Measurements from ENCODE around the gene TMEM168.

The TMEM168 gene

DNA sequence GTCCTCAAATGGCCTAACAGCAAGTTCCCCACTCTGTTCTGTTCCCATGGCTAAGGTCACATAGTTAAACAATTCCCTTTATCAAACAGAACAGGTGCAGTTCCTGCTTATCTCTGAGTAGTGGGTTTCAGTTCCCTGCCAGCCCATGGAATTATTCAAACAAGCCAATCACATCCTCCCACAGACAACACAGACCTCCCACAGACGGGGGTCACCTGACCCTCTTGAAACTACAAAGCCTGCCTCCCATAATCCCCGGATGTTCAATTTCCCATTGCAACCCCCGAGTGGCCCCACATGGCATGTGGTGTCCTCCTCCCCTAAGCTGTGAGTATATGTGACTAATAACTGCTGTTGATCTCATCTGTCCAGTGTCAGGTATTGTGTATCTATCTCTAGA, 64.1 kb downstream of the TMEM168 start:
- H3K4me3 ChIP-seq (ENCODE audit: low read depth, low read length) = no peak overlapping the region
- DNase-seq (ENCODE audit: low read depth) = peak; percentile 2
- TF ChIP-seq, protein P1, sequence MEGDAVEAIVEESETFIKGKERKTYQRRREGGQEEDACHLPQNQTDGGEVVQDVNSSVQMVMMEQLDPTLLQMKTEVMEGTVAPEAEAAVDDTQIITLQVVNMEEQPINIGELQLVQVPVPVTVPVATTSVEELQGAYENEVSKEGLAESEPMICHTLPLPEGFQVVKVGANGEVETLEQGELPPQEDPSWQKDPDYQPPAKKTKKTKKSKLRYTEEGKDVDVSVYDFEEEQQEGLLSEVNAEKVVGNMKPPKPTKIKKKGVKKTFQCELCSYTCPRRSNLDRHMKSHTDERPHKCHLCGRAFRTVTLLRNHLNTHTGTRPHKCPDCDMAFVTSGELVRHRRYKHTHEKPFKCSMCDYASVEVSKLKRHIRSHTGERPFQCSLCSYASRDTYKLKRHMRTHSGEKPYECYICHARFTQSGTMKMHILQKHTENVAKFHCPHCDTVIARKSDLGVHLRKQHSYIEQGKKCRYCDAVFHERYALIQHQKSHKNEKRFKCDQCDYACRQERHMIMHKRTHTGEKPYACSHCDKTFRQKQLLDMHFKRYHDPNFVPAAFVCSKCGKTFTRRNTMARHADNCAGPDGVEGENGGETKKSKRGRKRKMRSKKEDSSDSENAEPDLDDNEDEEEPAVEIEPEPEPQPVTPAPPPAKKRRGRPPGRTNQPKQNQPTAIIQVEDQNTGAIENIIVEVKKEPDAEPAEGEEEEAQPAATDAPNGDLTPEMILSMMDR (conservative IDR thresholded peaks at IDR 0.05; ENCODE audit: low read depth, low read length) = no peak

DNA sequence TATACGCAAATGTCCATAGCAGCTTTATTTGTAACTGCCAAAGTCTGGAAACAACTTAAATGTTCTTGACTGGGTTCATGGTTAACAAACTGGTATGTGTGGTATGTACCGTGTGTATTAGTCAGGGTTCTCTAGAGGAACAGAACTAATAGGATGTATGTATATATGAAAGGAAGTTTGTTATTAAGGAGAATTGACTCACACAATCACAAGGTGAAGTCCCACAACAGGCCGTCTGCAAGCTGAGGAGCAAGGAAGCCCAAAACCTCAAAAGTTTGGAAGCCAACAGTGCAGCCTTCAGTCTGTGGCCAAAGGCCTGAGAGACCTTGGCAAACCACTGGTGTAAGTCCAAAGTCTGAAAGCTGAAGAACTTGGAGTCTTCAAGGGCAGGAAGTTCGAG, 66.8 kb downstream of the TMEM168 start:
- TF ChIP-seq, protein P1 (conservative IDR thresholded peaks at IDR 0.05; ENCODE audit: low read depth, low read length) = no peak
- DNase-seq (ENCODE audit: low read depth) = peak; percentile 69
- no peak overlapping the region for H3K4me3 ChIP-seq (ENCODE audit: low read depth, low read length)

DNA sequence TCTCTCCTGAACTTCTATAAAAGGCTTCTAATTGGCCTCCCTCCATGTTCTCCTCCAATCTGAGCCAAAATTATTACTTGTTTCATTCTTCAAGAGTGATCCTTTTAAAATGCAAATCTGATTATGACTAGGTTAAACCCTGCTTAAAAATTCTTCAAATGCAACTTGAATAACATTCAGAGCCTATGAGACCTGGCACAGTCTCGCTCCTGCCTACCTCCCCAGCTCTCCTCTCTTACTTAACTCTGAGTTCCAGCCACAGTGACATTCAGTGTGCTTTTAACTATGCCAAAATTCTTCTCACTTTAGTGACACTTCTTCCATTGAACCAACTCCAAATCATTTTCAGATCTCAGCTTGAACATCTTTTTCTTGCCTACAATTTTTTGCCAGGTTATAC, 68.8 kb downstream of the TMEM168 start:
- H3K4me3 ChIP-seq (ENCODE audit: low read depth, low read length) = no peak overlapping the region
- no peak for DNase-seq (ENCODE audit: low read depth)
- TF ChIP-seq, protein P1 (conservative IDR thresholded peaks at IDR 0.05; ENCODE audit: low read depth, low read length) = no peak

DNA sequence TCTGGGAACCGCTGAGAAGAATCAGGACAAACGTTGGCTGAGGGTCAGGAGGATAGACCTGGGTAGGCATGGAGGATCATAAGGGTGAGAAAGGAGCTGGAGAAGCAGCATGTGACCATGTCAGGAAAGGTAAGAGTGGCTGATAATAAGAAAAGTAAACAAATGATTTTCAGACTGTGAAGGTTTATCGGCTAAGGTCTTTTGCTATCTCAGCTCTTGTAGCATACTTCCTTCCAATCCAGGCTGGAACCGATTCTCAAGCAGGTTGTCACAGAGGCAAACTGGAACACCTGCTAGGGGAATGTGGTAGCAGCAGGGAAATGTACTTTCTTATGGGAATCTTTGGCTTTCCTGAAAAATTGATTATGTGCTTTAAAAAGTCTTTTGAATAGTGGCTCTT, 74.7 kb downstream of the TMEM168 start:
- TF ChIP-seq, protein P1 (conservative IDR thresholded peaks at IDR 0.05; ENCODE audit: low read depth, low read length) = no peak
- DNase-seq (ENCODE audit: low read depth) = no peak
- no peak overlapping the region for H3K4me3 ChIP-seq (ENCODE audit: low read depth, low read length)

DNA sequence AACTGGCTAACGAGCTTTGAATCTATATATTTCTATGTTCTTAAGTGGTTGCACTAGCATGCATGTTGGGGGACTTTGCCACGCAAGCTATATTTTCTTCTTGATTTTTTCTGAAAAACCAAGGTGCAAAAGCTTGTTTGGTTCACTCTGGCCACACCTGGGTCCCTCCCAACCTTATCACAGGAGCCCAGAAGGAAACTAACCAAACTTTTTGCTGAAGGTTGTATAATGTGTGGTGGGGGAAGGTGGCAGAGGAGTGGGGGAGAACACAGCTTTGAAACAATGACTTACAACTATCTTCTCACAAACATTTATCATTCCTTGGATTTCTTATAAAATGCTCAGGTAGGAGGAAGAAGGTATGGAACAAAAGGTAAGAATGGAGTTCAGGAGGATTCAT, 75.3 kb downstream of the TMEM168 start:
- TF ChIP-seq, protein P1 (conservative IDR thresholded peaks at IDR 0.05; ENCODE audit: low read depth, low read length) = no peak
- no peak overlapping the region for H3K4me3 ChIP-seq (ENCODE audit: low read depth, low read length)
- DNase-seq (ENCODE audit: low read depth) = no peak
